T-helper 2 cell treated with Interferon-gamma antibody and Interleukin-4, amounts not matched to agents 5 μg/mL and 100 μg/mL, for 36 hours (primary cell): ENCODE data around the gene SETD3.

Source experiments
- DNase-seq: peaks from one replicate; pipeline ENCODE4 v3.0.0; 2021; ENCODE audit warnings: low spot score
- H3K27ac Mint-ChIP-seq: one replicate; pipeline ENCODE4 v1.8.0; 2021; ENCODE audit warnings: mild to moderate bottlenecking, mixed read lengths
- H3K27me3 Mint-ChIP-seq: one replicate; pipeline ENCODE4 v1.8.0; 2021; ENCODE audit warnings: low read depth, mixed read lengths
- H3K36me3 Mint-ChIP-seq: one replicate; pipeline ENCODE4 v1.8.0; 2021; ENCODE audit warnings: low read depth, mixed read lengths
- H3K4me1 Mint-ChIP-seq: one replicate; pipeline ENCODE4 v1.8.0; 2021; ENCODE audit warnings: low read depth, mixed read lengths
- H3K4me3 Mint-ChIP-seq: one replicate; pipeline ENCODE4 v1.8.0; 2022; ENCODE audit warnings: mild to moderate bottlenecking, moderate library complexity, mixed read lengths
- H3K9me3 Mint-ChIP-seq: one replicate; pipeline ENCODE4 v1.8.0; 2021; ENCODE audit warnings: mixed read lengths

Gene SETD3

DNA sequence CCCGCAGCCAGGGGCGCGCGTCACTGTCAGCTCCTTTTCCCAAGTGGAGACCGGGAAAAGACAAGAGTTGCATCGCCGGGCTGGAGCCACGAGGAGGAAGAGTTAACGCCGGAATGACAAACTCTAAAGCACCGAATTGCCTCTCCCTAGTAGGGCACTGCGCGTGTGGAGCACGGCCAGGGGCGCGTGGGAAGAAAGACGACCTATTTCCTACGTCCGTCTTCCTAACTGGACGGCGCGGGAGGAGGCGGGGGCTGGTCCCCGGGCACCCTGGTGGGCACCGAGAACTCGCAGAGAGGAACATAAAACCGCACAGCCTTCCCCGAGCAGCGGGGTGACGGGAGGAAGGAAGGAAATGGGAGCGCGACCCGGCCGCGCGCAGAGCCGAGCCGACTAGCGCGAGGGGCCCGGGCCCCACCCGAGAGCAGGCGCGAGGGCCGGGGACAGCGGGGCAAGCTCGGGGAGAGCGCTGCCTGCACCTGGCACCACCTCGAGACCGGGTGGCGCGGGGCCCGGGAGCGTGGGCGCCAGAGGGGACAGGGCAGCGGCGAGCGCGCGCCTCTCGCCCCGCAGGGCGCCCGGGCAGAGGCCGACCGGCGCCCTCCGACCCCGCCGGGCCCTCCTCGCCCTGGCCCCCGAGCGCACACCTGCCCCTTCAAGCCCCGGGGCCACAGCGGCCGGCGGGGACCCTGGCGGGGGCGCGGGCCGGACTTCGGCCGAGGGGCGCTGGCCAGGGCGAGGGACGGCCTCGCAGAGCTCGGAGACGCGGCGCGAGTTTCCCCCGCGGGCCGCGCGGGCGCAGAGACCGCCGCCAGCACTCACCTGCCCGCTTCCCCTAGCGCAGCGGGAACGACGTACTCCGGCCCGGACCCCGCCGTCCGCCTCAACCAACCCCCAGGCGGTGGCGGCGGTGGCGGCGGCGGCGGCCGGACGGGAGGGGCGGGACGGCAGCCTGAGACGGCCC lies at the start of gene SETD3:
SETD3 (minus strand) TSS at position 954 of the 964 bp plus-strand sequence. CDS start 15,054 bp downstream, outside the sequence.
- Mint-ChIP-seq H3K4me1 (peaks cover 33% of the 10 kb centered on the region), H3K27me3 (no peaks in the 10 kb centered on the region), H3K9me3 (no peaks in the 10 kb centered on the region), H3K36me3 (peaks cover 4% of the 10 kb centered on the region), H3K4me3 (peak within 1 kb of the TSS; percentile 98), H3K27ac (peak within 1 kb of the TSS; percentile 97)
- peak; percentile 46 for DNase-seq

DNA sequence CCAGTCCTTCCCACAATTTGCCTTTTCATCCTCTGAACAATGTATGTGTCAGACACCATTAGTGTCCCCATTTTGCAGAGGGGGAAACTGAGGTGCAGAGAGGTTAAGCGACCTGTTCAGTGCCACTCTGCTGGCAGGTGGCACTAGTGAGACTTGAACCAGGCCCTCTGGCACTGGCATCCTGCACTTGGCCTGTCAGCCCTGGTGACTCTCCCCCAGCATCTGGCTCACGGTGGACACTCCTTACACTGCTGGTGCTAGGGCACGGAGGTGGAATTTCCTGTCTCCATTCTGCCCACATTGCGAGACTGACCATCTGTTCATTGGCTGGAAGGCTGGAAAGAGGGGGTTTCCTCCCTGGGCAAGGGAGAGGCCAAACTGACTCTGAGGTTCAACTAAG lies 49.2 kb upstream of the SETD3 start:
- Mint-ChIP-seq H3K4me3 (no peak overlapping the region), H3K9me3 (no peaks in the 10 kb centered on the region), H3K27ac (no peak overlapping the region)

DNA sequence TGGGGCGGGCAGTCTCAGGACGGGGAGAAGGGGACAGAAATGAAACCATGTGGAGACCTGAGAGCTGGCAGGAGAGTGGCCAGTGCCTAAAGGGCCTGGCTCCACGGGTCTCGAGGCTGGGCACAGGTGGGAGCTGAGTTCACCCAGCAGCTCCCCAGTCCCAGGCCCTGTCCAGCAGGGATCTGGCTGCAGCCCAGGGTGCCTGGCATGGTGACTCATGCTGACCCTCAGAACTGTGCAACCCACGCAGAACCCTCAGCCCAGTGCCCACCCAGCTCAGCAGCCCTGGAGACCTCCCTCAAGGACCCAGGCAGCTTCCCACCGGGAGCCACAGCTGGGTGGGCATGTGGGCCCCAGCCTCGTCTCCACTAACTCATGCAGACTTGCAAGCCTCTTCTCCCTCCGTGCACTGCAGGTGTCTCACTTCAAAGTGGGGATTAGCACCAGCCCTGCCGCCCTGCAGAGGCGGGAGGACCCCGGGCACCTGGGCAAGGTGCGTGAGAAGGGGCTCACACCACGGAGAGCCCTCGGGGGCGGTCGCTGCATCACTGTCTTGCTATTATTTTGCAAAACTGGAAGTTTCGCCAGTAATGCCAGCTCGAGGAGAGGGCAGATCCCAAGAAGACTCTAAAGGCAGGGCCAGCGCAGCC lies 46.9 kb upstream of the SETD3 start:
- DNase-seq: no peak
- no peaks in the 10 kb centered on the region for H3K36me3 Mint-ChIP-seq
- H3K27ac Mint-ChIP-seq: no peak overlapping the region
- H3K27me3 Mint-ChIP-seq: no peaks in the 10 kb centered on the region
- H3K4me1 Mint-ChIP-seq: peaks cover 2% of the 10 kb centered on the region
- H3K9me3 Mint-ChIP-seq: no peaks in the 10 kb centered on the region
- no peak overlapping the region for H3K4me3 Mint-ChIP-seq

More for the DNA sequence above, 49.2 kb upstream of the SETD3 start:
- Mint-ChIP-seq H3K4me1 (peaks cover 2% of the 10 kb centered on the region), H3K27me3 (no peaks in the 10 kb centered on the region), H3K36me3 (no peaks in the 10 kb centered on the region)
- no peak for DNase-seq

DNA sequence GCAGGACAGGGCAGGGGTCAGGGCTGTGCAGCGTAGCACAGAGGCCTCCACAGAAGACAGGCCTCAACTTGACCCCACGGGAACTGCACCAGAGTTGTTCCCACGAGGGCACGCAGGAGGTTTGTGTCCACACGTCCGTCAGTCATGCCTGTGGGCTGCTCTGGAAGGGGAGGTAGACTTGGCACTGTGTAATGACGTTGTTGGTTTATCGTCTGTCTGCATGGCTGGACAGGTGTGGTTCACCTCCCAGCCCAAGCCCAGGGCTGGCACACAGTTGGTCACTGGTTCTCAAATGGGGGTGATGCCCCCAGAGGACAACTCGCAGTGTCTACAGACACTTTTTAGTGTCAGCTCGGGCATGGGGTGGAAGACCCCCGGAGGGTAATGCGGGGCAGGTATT lies 46.4 kb upstream of the SETD3 start:
- Mint-ChIP-seq H3K9me3 (no peaks in the 10 kb centered on the region), H3K27ac (no peak overlapping the region), H3K4me1 (peaks cover 2% of the 10 kb centered on the region), H3K4me3 (no peak overlapping the region), H3K36me3 (no peaks in the 10 kb centered on the region), H3K27me3 (no peaks in the 10 kb centered on the region)
- DNase-seq: no peak

DNA sequence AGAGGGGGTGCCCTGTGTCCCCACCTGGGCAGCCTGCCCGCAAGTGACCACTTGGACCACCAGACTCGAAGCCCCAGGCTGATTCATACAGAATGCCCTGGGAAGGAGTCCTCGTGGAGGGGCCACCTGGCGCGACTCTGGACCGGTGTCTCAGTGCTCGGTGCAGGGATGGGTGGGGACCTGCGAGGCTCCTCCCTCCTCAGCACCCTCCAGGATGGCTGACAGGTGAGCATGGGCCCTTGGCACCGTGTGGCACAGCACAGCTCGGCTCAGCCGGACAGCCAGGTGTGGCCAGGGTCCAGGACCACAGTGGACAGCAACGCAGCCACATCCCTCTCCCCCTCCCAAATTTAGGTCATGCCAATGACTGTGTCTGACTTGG lies 45.0 kb upstream of the SETD3 start:
- no peak for DNase-seq
- peaks cover 2% of the 10 kb centered on the region for H3K4me1 Mint-ChIP-seq
- H3K27ac Mint-ChIP-seq: no peak overlapping the region
- no peaks in the 10 kb centered on the region for H3K36me3 Mint-ChIP-seq
- no peaks in the 10 kb centered on the region for H3K27me3 Mint-ChIP-seq
- no peaks in the 10 kb centered on the region for H3K9me3 Mint-ChIP-seq
- no peak overlapping the region for H3K4me3 Mint-ChIP-seq

DNA sequence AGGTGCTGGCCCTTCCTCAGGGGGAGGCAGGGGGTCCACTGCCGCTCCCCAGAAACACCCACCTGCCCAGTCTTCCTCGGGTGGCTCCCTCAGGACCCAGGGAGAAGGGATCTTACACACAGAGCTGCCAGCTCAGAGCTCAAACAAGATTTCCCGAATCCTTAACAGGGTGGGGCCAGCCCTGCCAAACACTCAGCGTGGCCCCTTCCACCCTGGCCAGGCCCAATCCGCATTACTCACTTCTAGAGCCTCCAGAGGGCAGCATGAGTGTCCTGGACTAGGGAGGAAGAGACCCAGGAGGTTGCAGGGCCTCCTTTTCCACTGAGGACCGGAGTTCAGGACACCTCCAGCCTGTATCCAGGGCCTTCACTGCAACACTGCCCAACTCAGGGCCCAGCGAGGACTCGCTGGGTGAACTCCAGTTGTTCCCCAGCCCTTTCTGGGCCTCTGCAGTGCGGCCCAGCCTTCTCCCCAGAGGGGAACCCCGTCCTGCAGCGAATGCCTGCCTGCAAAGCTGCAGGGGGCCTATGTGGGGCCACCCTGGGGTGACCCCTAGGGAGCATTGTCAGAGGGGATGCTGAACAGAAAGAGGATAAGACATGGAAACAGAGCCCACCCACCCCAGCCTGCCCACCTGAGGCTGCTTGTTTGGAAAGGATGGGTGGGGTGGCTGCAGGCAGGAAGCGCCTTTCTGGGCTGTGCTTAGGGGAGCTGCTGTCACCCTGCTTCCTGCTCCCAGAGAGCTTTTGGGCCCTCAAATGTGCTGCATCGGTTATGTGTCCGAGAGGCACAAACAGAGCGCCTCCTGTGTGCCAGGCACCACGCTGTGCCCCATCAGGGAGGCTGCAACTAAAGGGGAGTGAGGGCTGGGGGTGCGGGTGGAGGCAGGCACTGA lies 44.4 kb upstream of the SETD3 start:
- no peak for DNase-seq
- Mint-ChIP-seq H3K27ac (peak overlapping the region; percentile 89), H3K4me1 (peaks cover 2% of the 10 kb centered on the region)

DNA sequence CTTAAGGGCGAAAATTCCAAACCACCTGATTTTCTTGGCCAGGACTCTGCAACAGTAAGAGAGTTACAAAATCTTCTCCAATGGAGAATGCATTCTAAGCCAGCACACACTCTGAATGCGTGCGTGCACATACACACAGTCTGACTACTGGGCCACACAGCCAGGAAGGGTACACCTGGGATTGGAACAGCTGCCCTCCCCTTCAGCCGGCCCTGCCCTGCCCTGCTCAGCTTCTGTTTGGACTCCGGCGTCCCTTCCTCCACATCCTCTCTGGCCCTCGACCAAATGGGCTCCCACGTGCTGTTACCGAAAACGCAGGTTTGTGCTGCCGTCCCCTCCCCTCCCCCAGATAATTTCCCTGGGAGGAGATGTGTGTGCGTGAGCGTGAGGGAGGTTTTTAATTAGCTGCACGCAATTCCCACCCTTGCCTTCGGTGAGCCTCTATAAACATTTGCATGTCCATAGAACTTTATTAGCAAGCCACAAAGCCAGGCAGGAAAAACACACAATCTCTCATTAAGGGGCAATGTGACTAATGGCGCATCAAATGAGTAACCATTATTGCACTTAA lies 43.5 kb upstream of the SETD3 start:
- H3K4me3 Mint-ChIP-seq: no peak overlapping the region
- no peak overlapping the region for H3K27ac Mint-ChIP-seq
- peaks cover 2% of the 10 kb centered on the region for H3K4me1 Mint-ChIP-seq
- H3K9me3 Mint-ChIP-seq: no peaks in the 10 kb centered on the region
- H3K36me3 Mint-ChIP-seq: no peaks in the 10 kb centered on the region
- H3K27me3 Mint-ChIP-seq: no peaks in the 10 kb centered on the region
- no peak for DNase-seq

More for the DNA sequence above, 44.4 kb upstream of the SETD3 start:
- Mint-ChIP-seq H3K27me3 (no peaks in the 10 kb centered on the region), H3K4me3 (peak overlapping the region; percentile 45), H3K9me3 (no peaks in the 10 kb centered on the region), H3K36me3 (no peaks in the 10 kb centered on the region)

DNA sequence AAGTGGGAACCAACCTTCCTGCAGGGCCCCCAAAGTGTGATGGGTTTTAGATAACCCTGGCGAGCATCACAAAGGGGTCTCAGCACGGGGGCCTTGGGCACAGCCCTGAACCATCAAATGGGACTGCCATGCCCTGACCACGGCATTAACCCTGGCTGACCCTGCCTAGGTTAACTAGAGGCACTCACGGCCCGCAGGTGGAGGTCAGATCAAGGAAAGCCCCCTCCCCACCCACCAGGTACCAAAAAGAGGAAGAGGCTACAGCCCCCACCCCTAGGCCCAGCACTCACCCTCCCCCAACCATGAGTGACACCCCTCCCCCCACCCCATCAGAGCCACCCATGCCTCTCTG lies 43.0 kb upstream of the SETD3 start:
- H3K27ac Mint-ChIP-seq: no peak overlapping the region
- no peaks in the 10 kb centered on the region for H3K36me3 Mint-ChIP-seq
- H3K27me3 Mint-ChIP-seq: no peaks in the 10 kb centered on the region
- H3K9me3 Mint-ChIP-seq: no peaks in the 10 kb centered on the region
- H3K4me3 Mint-ChIP-seq: no peak overlapping the region
- H3K4me1 Mint-ChIP-seq: peaks cover 2% of the 10 kb centered on the region
- no peak for DNase-seq

DNA sequence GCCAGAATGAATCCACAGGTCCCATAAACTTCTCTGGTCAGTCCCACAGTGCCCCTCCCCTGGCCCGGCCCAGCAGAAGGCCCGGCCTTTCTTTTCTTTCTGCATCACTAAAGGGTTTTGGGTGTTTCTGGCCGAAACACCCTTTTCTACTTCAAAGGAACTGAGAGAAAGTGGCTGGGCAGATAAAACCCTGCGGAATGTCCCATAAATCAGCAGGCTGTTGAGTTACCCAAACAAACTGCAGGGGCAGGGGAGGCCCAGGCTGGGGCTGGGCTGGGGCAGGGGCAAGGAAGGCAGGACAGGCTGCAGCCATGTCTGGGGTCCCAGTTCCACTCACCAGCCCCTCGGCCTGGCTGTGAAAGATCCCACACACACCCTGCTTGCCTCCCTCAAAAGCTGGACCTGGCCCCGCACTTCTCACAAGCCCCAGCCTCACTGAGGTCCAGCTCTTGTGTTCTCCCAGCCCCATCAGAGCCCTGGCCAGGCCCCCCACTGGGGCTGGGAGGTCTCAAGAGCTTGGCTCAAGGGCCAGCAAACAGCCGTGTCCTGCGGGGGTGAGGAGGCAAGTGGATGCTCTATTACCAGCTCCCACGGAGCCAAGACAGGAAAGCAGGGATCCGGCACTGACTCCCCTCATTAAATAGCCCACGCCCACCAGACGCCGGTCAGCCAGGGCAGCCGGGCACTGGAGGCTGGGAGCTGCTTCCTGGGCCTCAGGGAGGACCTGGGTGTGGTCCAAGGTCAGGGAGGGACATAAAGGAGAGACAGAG lies 42.5 kb upstream of the SETD3 start:
- no peak overlapping the region for H3K4me3 Mint-ChIP-seq
- no peaks in the 10 kb centered on the region for H3K9me3 Mint-ChIP-seq
- no peak overlapping the region for H3K27ac Mint-ChIP-seq
- no peak for DNase-seq
- H3K36me3 Mint-ChIP-seq: no peaks in the 10 kb centered on the region
- peaks cover 2% of the 10 kb centered on the region for H3K4me1 Mint-ChIP-seq
- no peaks in the 10 kb centered on the region for H3K27me3 Mint-ChIP-seq

DNA sequence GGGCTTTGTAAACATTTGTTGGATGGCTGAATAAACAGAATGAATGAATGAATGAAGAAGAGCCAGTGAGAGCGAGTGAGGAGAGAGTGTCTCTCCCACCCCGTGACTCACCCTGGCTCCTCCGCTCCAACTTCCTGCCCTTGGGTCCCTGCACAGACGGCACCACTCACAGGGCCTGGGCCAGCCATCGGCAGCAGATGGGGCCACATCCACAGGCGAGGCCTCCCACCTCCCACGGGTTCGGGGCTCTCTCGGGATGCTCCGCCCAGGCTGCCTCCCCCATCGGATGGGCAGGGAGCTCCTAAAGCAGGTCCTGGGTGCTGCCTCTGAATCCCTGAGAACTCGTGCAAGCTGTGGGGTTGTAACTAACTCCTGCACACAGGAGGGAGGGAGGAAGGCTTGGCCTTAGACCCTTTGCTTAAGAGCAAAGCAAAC lies 41.8 kb upstream of the SETD3 start:
- Mint-ChIP-seq H3K27ac (no peak overlapping the region), H3K4me1 (peaks cover 2% of the 10 kb centered on the region), H3K36me3 (no peaks in the 10 kb centered on the region), H3K9me3 (no peaks in the 10 kb centered on the region), H3K4me3 (no peak overlapping the region), H3K27me3 (no peaks in the 10 kb centered on the region)
- no peak for DNase-seq

DNA sequence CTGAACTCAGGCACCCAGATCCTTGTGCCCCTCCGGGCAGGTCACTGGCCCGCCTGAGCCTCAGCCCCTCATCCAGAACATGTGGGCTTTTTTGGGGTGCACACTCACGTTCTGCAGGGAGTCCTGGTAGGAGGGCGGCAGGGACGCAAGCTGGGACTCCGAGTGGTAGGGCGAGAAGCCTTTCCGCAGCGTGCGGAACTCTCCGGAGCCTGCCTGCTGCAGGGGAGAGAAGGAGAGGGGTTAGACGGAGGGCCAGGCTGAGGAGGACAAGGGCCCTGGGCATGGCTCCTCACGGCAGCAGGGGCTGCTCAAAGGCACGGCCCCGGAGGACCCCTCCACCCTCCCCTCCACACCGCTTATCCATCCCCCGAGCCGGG lies 41.4 kb upstream of the SETD3 start:
- peaks cover 2% of the 10 kb centered on the region for H3K4me1 Mint-ChIP-seq
- H3K27ac Mint-ChIP-seq: no peak overlapping the region
- no peak overlapping the region for H3K4me3 Mint-ChIP-seq
- no peak for DNase-seq
- H3K36me3 Mint-ChIP-seq: no peaks in the 10 kb centered on the region
- H3K27me3 Mint-ChIP-seq: no peaks in the 10 kb centered on the region
- no peaks in the 10 kb centered on the region for H3K9me3 Mint-ChIP-seq

DNA sequence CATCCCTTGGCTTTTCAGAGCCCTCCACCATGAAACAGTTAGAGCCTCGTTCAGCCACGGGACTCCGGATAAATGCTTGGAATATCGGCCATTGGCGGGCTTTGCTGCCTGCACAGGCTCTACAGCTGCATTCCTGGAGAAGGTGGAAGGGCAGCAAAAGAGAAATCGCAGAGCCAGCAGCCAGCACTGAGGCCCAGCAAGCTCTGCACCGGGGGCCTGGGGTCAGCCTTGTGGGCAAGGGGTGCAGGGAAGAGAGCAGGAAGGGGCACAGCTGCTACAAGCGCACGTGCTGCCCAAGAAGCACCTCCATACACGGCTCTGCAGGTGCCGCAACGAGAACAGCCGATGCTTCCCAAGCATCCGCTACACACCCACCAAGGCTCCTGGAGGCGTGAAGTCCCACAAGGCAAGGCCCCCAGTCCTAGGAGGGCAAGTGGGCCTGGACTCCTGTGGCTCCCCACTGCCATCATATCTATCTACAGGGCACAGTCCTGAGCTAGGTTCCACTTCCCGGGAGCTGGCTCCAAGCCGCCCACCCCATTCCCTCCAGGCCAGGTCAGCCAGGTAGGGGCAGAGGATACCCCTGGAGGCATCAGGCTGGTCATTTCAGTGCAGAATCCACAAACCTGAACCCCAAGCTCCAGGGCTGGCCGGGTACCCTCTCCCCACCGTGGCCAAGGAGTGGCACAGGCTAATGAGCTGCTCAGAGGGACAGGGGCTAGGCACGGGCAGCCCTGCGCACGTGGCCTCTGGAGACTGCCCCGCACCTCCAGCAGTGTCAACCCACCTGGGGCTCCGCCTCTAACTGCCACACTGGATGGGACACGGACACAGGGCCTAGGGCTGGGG lies 40.7 kb upstream of the SETD3 start:
- no peak for DNase-seq
- Mint-ChIP-seq H3K27me3 (no peaks in the 10 kb centered on the region), H3K9me3 (no peaks in the 10 kb centered on the region), H3K4me1 (peaks cover 2% of the 10 kb centered on the region), H3K27ac (no peak overlapping the region), H3K4me3 (no peak overlapping the region), H3K36me3 (no peaks in the 10 kb centered on the region)
